ENCODE data around the gene BABAM2. TPM values are rescaled to one million over a fixed set of nuclear protein-coding genes. Genes with fewer than 3 reads are reported as not detected.

BABAM2 gene
- total and polyA plus RNA-seq, 9 of the 15 experiments (the other 6 are each of a cell fraction or from before 2014, with no cell fraction given) = 10.9 to 37.4 (median 25.6) TPM

- Histone ChIP-seq H3K9me3 (replicated peaks; ENCODE audit: control insufficient read depth, insufficient read depth, low read depth, low read length) (no peaks in the 10 kb centered on the region), H3K9ac (ENCODE audit: insufficient read depth in 1 of 2, low read depth in 2 of 2, low read length in 2 of 2) (no peak overlapping the region), H3K36me3 (ENCODE audit: control insufficient read depth, insufficient read depth, low read length) (no peaks in the 10 kb centered on the region), H3K79me2 (ENCODE audit: control insufficient read depth, insufficient read depth, low read length) (no peaks in the 10 kb centered on the region), H4K20me1 (replicated peaks; ENCODE audit: control insufficient read depth, insufficient read depth, low read length) (no peaks in the 10 kb centered on the region), H3K4me3 (no peak overlapping the region), H3K27ac (ENCODE audit: extremely low read depth, low read depth, low read length) (no peak overlapping the region), H3K4me2 (ENCODE audit: insufficient read depth, low read length) (no peak overlapping the region), H3K27me3 (ENCODE audit: control insufficient read depth in 2 of 2, insufficient read depth in 2 of 2, low read length in 2 of 2) (no peaks in the 10 kb centered on the region), H3K9me1 (ENCODE audit: control insufficient read depth, insufficient read depth, low read length) (no peaks in the 10 kb centered on the region), H2AFZ (ENCODE audit: low read depth, low read length) (no peak overlapping the region), H3K4me1 (replicated peaks in 1 of 2; ENCODE audit: control insufficient read depth in 2 of 2, insufficient read depth in 2 of 2, low read length in 2 of 2) (no peaks in the 10 kb centered on the region; a peak in 1 of 5 replicates)
- 22% methylated on average over 2 of the region's 2 CpGs for WGBS (ENCODE audit: insufficient coverage, low coverage, missing lambda C conversion rate)
- DNase-seq (ENCODE audit: extremely low read depth in 1 of 4, low spot score in 3 of 4) (no peak), ATAC-seq (no peak), FAIRE-seq (no peak)
- ChIA-PET POLR2A (no interaction called here), CTCF (ENCODE audit: low intra/inter-chr PET ratio) (no interaction called here)
- BruUV-seq (replicated peaks) = no TSS peak
- intact Hi-C loops (cut with micrococcal nuclease) (no loop called here), in situ Hi-C loops (cut with MboI) (no loop called here)
- TF ChIP-seq FOXJ3 (CRISPR knock-in tag; IDR thresholded peaks at IDR 0.05) = no peak
- TF ChIP-seq NCOR1 (IDR thresholded peaks at IDR 0.05) = no peak
- no peak for TF ChIP-seq ETS2 (tag; IDR thresholded peaks at IDR 0.05; ENCODE audit: borderline replicate concordance, poor library complexity, severe bottlenecking)
- no peak for TF ChIP-seq HDGF (IDR thresholded peaks at IDR 0.05)
- TF ChIP-seq, protein P1, sequence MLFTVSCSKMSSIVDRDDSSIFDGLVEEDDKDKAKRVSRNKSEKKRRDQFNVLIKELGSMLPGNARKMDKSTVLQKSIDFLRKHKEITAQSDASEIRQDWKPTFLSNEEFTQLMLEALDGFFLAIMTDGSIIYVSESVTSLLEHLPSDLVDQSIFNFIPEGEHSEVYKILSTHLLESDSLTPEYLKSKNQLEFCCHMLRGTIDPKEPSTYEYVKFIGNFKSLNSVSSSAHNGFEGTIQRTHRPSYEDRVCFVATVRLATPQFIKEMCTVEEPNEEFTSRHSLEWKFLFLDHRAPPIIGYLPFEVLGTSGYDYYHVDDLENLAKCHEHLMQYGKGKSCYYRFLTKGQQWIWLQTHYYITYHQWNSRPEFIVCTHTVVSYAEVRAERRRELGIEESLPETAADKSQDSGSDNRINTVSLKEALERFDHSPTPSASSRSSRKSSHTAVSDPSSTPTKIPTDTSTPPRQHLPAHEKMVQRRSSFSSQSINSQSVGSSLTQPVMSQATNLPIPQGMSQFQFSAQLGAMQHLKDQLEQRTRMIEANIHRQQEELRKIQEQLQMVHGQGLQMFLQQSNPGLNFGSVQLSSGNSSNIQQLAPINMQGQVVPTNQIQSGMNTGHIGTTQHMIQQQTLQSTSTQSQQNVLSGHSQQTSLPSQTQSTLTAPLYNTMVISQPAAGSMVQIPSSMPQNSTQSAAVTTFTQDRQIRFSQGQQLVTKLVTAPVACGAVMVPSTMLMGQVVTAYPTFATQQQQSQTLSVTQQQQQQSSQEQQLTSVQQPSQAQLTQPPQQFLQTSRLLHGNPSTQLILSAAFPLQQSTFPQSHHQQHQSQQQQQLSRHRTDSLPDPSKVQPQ (CRISPR knock-in tag; IDR thresholded peaks at IDR 0.05; ENCODE audit: borderline replicate concordance) = no peak
- TF ChIP-seq, protein P2, sequence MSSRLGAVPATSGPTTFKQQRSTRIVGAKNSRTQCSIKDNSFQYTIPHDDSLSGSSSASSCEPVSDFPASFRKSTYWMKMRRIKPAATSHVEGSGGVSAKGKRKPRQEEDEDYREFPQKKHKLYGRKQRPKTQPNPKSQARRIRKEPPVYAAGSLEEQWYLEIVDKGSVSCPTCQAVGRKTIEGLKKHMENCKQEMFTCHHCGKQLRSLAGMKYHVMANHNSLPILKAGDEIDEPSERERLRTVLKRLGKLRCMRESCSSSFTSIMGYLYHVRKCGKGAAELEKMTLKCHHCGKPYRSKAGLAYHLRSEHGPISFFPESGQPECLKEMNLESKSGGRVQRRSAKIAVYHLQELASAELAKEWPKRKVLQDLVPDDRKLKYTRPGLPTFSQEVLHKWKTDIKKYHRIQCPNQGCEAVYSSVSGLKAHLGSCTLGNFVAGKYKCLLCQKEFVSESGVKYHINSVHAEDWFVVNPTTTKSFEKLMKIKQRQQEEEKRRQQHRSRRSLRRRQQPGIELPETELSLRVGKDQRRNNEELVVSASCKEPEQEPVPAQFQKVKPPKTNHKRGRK (tag; IDR thresholded peaks at IDR 0.05) = no peak
- no peak for TF ChIP-seq ETV5 (CRISPR knock-in tag; IDR thresholded peaks at IDR 0.05; ENCODE audit: low read depth)
- TF ChIP-seq, protein P3, sequence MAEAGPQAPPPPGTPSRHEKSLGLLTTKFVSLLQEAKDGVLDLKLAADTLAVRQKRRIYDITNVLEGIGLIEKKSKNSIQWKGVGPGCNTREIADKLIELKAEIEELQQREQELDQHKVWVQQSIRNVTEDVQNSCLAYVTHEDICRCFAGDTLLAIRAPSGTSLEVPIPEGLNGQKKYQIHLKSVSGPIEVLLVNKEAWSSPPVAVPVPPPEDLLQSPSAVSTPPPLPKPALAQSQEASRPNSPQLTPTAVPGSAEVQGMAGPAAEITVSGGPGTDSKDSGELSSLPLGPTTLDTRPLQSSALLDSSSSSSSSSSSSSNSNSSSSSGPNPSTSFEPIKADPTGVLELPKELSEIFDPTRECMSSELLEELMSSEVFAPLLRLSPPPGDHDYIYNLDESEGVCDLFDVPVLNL (CRISPR knock-in tag; IDR thresholded peaks at IDR 0.05; ENCODE audit: low read depth) = no peak
- TF ChIP-seq, protein P4, sequence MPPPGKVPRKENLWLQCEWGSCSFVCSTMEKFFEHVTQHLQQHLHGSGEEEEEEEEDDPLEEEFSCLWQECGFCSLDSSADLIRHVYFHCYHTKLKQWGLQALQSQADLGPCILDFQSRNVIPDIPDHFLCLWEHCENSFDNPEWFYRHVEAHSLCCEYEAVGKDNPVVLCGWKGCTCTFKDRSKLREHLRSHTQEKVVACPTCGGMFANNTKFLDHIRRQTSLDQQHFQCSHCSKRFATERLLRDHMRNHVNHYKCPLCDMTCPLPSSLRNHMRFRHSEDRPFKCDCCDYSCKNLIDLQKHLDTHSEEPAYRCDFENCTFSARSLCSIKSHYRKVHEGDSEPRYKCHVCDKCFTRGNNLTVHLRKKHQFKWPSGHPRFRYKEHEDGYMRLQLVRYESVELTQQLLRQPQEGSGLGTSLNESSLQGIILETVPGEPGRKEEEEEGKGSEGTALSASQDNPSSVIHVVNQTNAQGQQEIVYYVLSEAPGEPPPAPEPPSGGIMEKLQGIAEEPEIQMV (tag; conservative IDR thresholded peaks at IDR 0.05; ENCODE audit: low read depth) = no peak
- no peak for TF ChIP-seq ZBTB5 (IDR thresholded peaks at IDR 0.05)
- TF ChIP-seq POLR2B (IDR thresholded peaks at IDR 0.05; ENCODE audit: low read depth, partially characterized antibody) = no peak
- no peak for TF ChIP-seq CBX2 (IDR thresholded peaks at IDR 0.05; ENCODE audit: insufficient read depth, low read length, poor library complexity, severe bottlenecking)
These were observed 66.4 kb downstream of the BABAM2 start for GRCh38 chr2:27956888-27957287.
